K562 (cell line): ENCODE results near the gene OR51E2. TPM values are rescaled to one million over a fixed set of nuclear protein-coding genes. Genes with fewer than 3 reads are reported as not detected.
A peak's percentile ranks its signal among the peaks of the same experiment; 100 is the strongest.

Source experiments
- ATAC-seq: fragments of 200-7000 bp; cut with Tn5 transposase; 3 replicates; pipeline ENCODE4 v1.9.1; 2020; ENCODE audit warnings: moderate library complexity
- BruUV-seq: library from RNA; stranded (reverse); fragments of 400-500 nt; replicated peaks from 2 replicates; lab custom pipeline; 2021; lab: Mats Ljungman, UMichigan
- CTCF ChIA-PET: fragments of 300-600 bp; formaldehyde crosslinking; extraction: SDS; loops from one replicate; lab custom pipeline; 2021; ENCODE audit warnings: low intra/inter-chr PET ratio; lab: Yijun Ruan, JAX
- POLR2A ChIA-PET: fragments of 300-600, 350-650 bp; sonication (Branson Sonifier 250); formaldehyde crosslinking; extraction: SDS; loops from one replicate; lab custom pipeline; 2021; ENCODE audit warnings: antibody characterized with exemption, inconsistent platforms; lab: Yijun Ruan, JAX
- DNase-seq, 4 experiments: peaks; one replicate each; pipeline versions ENCODE4 v3.0.0 to v3.0.0-alpha.2; 2011 to 2018; ENCODE audit warnings: low spot score in 3 of 4, mixed read lengths in 3 of 4; ENCODE audit errors: extremely low read depth in 1 of 4
- FAIRE-seq: peaks from 2 replicates; lab custom pipeline; 2011; peaks lifted over from hg19 to GRCh38; lab: Jason Lieb, UNC
- H2AFZ ChIP-seq: 2 replicates; pipeline ENCODE4 v1.6.0; 2011; ENCODE audit warnings: low read depth, low read length, control low read depth, inconsistent platforms
- H3K27ac ChIP-seq: fragments of 200-600 bp; 3 replicates; pipeline ENCODE4 v1.8.0; 2011; ENCODE audit warnings: low read depth, mild to moderate bottlenecking, control low read depth, inconsistent platforms, low read length, moderate library complexity, mixed read lengths; ENCODE audit errors: extremely low read depth
- H3K27me3 ChIP-seq, 2 experiments: fragments of 300-600 bp in 1 of 2; 2 replicates in 1 of 2; 3 replicates in 1 of 2; pipeline versions ENCODE4 v1.6.0 to v1.8.0; 2011; ENCODE audit warnings: inconsistent platforms in 2 of 2, low read length in 2 of 2, mild to moderate bottlenecking in 1 of 2, mixed read lengths in 1 of 2, moderate library complexity in 1 of 2; ENCODE audit not compliant: control insufficient read depth in 2 of 2, insufficient read depth in 2 of 2
- H3K36me3 ChIP-seq: fragments of 300-600 bp; 3 replicates; pipeline ENCODE4 v1.8.0; 2011; ENCODE audit warnings: mild to moderate bottlenecking, low read length, inconsistent platforms; ENCODE audit not compliant: control insufficient read depth, insufficient read depth
- H3K4me1 ChIP-seq, 2 experiments: fragments of 200-600 bp in 1 of 2; replicated peaks in 1 of 2; 2 replicates in 1 of 2; 3 replicates in 1 of 2; pipeline versions ENCODE4 v1.5.1 to v1.8.0; 2011; ENCODE audit warnings: inconsistent platforms in 2 of 2, low read length in 2 of 2, mild to moderate bottlenecking in 1 of 2, mixed read lengths in 1 of 2, moderate library complexity in 1 of 2; ENCODE audit not compliant: control insufficient read depth in 2 of 2, insufficient read depth in 2 of 2
- H3K4me2 ChIP-seq: 2 replicates; pipeline ENCODE4 v1.6.1; 2011; ENCODE audit warnings: low read length, control low read depth, inconsistent platforms, mixed read lengths; ENCODE audit not compliant: insufficient read depth
- H3K4me3 ChIP-seq: fragments of 200-600 bp; sonication (generic), shearing (Covaris generic); 2 replicates; pipeline ENCODE4 v1.5.1; 2016; ENCODE audit warnings: control low read depth, inconsistent platforms
- H3K79me2 ChIP-seq: fragments of 200-600 bp; 3 replicates; pipeline ENCODE4 v1.8.0; 2011; ENCODE audit warnings: low read length, inconsistent platforms; ENCODE audit not compliant: control insufficient read depth, insufficient read depth
- H3K9ac ChIP-seq, 2 experiments: 2 replicates each; pipeline versions ENCODE4 v1.6.0 to v1.6.1; 2011; ENCODE audit warnings: low read depth in 2 of 2, low read length in 2 of 2, control low read depth in 1 of 2, inconsistent platforms in 1 of 2, mild to moderate bottlenecking in 1 of 2, mixed read lengths in 1 of 2; ENCODE audit not compliant: insufficient read depth in 1 of 2
- H3K9me1 ChIP-seq: one replicate; pipeline ENCODE4 v1.6.0; 2011; ENCODE audit warnings: inconsistent platforms, mild to moderate bottlenecking, low read length, moderate library complexity; ENCODE audit not compliant: control insufficient read depth, insufficient read depth
- H3K9me3 ChIP-seq: replicated peaks from 2 replicates; pipeline ENCODE4 v1.5.1; 2011; ENCODE audit warnings: low read depth, low read length, inconsistent platforms; ENCODE audit not compliant: control insufficient read depth, insufficient read depth
- H4K20me1 ChIP-seq: replicated peaks from 2 replicates; pipeline ENCODE4 v1.6.1; 2011; ENCODE audit warnings: low read length, inconsistent platforms, mixed read lengths; ENCODE audit not compliant: control insufficient read depth, insufficient read depth
- CBX3 ChIP-seq, 2 experiments: IDR thresholded peaks; 1 replicate in 1 of 2; 2 replicates in 1 of 2; pipeline ENCODE4 v1.6.1; 2012; ENCODE audit warnings: inconsistent platforms in 2 of 2, low read length in 2 of 2, borderline replicate concordance in 1 of 2, control low read depth in 1 of 2
- RAD51 ChIP-seq: fragments of 450-650 bp; IDR thresholded peaks from 2 replicates; pipeline ENCODE4 v1.7.1; 2016; ENCODE audit warnings: low read depth, mild to moderate bottlenecking, borderline replicate concordance
- TFE3 ChIP-seq: fragments of 450-650 bp; formaldehyde crosslinking; IDR thresholded peaks from 2 replicates; pipeline ENCODE4 v1.4.0; 2020; ENCODE audit warnings: mild to moderate bottlenecking, mixed read lengths
- TOE1 ChIP-seq, 2 experiments: fragments of 450-650 bp in 1 of 2; sonication (generic) in 1 of 2; formaldehyde crosslinking in 1 of 2; IDR thresholded peaks; 2 replicates each; pipeline versions ENCODE4 v1.7.1 to v1.8.0; 2016 to 2022; ENCODE audit warnings: borderline replicate concordance in 2 of 2, mild to moderate bottlenecking in 2 of 2, antibody characterized with exemption in 1 of 2, inconsistent platforms in 1 of 2, low read depth in 1 of 2, missing genetic modification reagents in 1 of 2, moderate library complexity in 1 of 2
- ZNF79 ChIP-seq: fragments of 250-450 bp; sonication (Bioruptor Pico); IDR thresholded peaks from 2 replicates; pipeline ENCODE4 v1.4.0; 2020; ENCODE audit warnings: low read depth, mild to moderate bottlenecking, moderate library complexity
- WGBS: fragments of 100-300 bp; shearing (Covaris generic); methylation state at CpG from one replicate; pipeline ENCODE4 v1.1.6; 2016; ENCODE audit warnings: low coverage, mixed read lengths; ENCODE audit not compliant: insufficient coverage; ENCODE audit errors: missing lambda C conversion rate; 5-methylcytosine and 5-hydroxymethylcytosine counted together
- in situ Hi-C: fragments of 300-500 bp; cut with MboI; formaldehyde crosslinking; loops from 4 replicates; pipeline ENCODE4 v1.15.0; 2018; ENCODE audit warnings: inconsistent platforms, mixed read lengths
- intact Hi-C: fragments of 100-400 bp; cut with micrococcal nuclease; formaldehyde crosslinking; loops from 2 replicates; pipeline ENCODE4 v1.14.2; 2022
- polyA plus RNA-seq, 8 experiments: library from polyadenylated mRNA; depleted of rRNA in 4 of 8; stranded (reverse) in 5 of 8; unstranded in 3 of 8; fragments of >200 nt; fragmentation: Nextera tagmentation in 2 of 8; fragmentation: Illumina TruSeq in 1 of 8; extraction: Ambion mirVana in 2 of 8; extraction: Trizol in 1 of 8; gene quantifications; 2 replicates each; pipeline versions ENCODE4 v1.2.1 to v1.2.3, GENCODE V29; 2011 to 2014; ENCODE audit warnings: inconsistent platforms in 1 of 8, missing spikeins in 1 of 8
- total RNA-seq, 7 experiments: library from RNA; depleted of rRNA in 6 of 7; stranded (reverse); fragments of >200 nt in 6 of 7; fragmentation: Illumina TruSeq in 2 of 7; extraction: Trizol in 2 of 7; gene quantifications; 2 replicates each; pipeline versions ENCODE4 v1.2.1 to v1.2.3, GENCODE V29; 2011 to 2021; ENCODE audit warnings: low replicate concordance in 1 of 7

The OR51E2 gene
- total and polyA plus RNA-seq, 9 of the 15 experiments (the other 6 are each of a cell fraction or from before 2014, with no cell fraction given), result not detected

DNA sequence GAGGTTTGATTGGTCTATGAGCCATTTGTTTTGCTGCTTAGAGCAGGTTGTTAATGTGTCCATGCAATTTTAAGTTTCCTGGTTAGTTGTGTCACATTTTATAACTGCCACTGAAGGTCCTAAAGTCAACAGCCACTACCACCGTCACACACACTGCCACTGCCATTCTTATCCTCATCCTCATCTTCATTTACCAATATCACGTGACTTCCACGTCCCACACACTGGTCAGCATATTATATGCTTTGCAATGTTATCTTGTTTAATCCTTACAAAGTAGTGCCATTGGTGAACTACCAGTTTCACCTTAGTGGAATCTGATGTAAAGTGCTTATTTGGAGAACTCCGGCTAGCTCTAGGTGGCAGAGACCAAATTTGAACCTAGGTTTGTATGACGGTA, 16.6 kb upstream of the OR51E2 start:
- CTCF ChIA-PET, result no interaction called here
- Histone ChIP-seq H2AFZ (no peak overlapping the region), H3K9me1 (no peaks in the 10 kb centered on the region), H3K9me3 (no peaks in the 10 kb centered on the region), H3K79me2 (no peaks in the 10 kb centered on the region), H3K4me2 (no peak overlapping the region), H3K27me3 (peaks cover 0 to 16% of the 10 kb centered on the region in 2 experiments; a peak in 2 of 5 replicates), H4K20me1 (no peaks in the 10 kb centered on the region), H3K4me1 (no peaks in the 10 kb centered on the region), H3K27ac (no peak overlapping the region), H3K4me3 (no peak overlapping the region), H3K36me3 (no peaks in the 10 kb centered on the region), H3K9ac (no peak overlapping the region)
- TF ChIP-seq RAD51 (peak; percentile 63), TFE3 (CRISPR knock-in tag) (peak; percentile 93), CBX3 (IDR thresholded peaks at IDR 0.05; ENCODE audit: borderline replicate concordance in 1 of 2, low read length in 2 of 2) (no peak), ZNF79 (CRISPR knock-in tag) (no peak), TOE1 (IDR thresholded peaks at IDR 0.05; ENCODE audit: borderline replicate concordance) (peak; percentile 47; the same call in 1 of the 2 replicates), TOE1 (CRISPR knock-in tag; IDR thresholded peaks at IDR 0.05; ENCODE audit: borderline replicate concordance, low read depth) (no peak)
- in situ Hi-C loops, result no loop called here
- DNase-seq (no peak), ATAC-seq (no peak), FAIRE-seq (no peak)
- 1% methylated on average over 5 of the region's 5 CpGs for WGBS
- BruUV-seq, result no TSS peak
- POLR2A ChIA-PET, result interaction anchor here (1.0 kb wide), 1 partner anchor 32 kb away, joined by 3 read pairs; no protein-coding TSS in a partner anchor
- intact Hi-C loops, result no loop called here
